HepG2 (cell line): ENCODE measurements around the gene PRSS38. TPM values are rescaled to one million over a fixed set of nuclear protein-coding genes. Genes with fewer than 3 reads are reported as not detected.
A peak's percentile ranks its signal among the peaks of the same experiment; 100 is the strongest.

Source experiments
- ATAC-seq: fragments of 200-7000 bp; cut with Tn5 transposase; 3 replicates; pipeline ENCODE4 v1.9.1; 2020; ENCODE audit warnings: mild to moderate bottlenecking, moderate library complexity
- BruUV-seq: library from RNA; stranded (reverse); fragments of 400-500 nt; replicated peaks from 2 replicates; lab custom pipeline; 2021; lab: Mats Ljungman, UMichigan
- CTCF ChIA-PET: fragments of 300-600 bp; formaldehyde crosslinking; extraction: SDS; loops from one replicate; lab custom pipeline; 2021; ENCODE audit warnings: low total read pairs, inconsistent platforms, low intra/inter-chr PET ratio; lab: Yijun Ruan, JAX
- POLR2A ChIA-PET: fragments of 350-600 bp; sonication (Branson Sonifier 250); formaldehyde crosslinking; loops from one replicate; lab custom pipeline; 2020; ENCODE audit warnings: antibody characterized with exemption, inconsistent platforms; lab: Yijun Ruan, JAX
- DNase-seq: peaks from one replicate; pipeline ENCODE4 v3.0.0-alpha.2; 2015; ENCODE audit warnings: low spot score
- FAIRE-seq: peaks from 3 replicates; lab custom pipeline; 2011; peaks lifted over from hg19 to GRCh38; lab: Jason Lieb, UNC
- H2AFZ ChIP-seq: one replicate; pipeline ENCODE4 v1.6.1; 2011; ENCODE audit warnings: low read length, inconsistent platforms
- H3K27ac ChIP-seq: fragments of 300-600 bp; 3 replicates; pipeline ENCODE4 v1.8.0; 2011; ENCODE audit warnings: mixed run types, mild to moderate bottlenecking, mixed read lengths, low read length, inconsistent platforms; ENCODE audit not compliant: insufficient read depth; ENCODE audit errors: extremely low read length
- H3K27me3 ChIP-seq, 2 experiments: fragments of 200-600 bp in 1 of 2; 2 replicates in 1 of 2; 3 replicates in 1 of 2; pipeline versions ENCODE4 v1.6.0 to v1.8.0; 2011; ENCODE audit warnings: low read length in 2 of 2, mild to moderate bottlenecking in 2 of 2, moderate library complexity in 2 of 2, inconsistent platforms in 1 of 2; ENCODE audit not compliant: insufficient read depth in 2 of 2, control insufficient read depth in 1 of 2
- H3K36me3 ChIP-seq, 2 experiments: fragments of 200-600 bp in 1 of 2; replicated peaks in 1 of 2; 2 replicates in 1 of 2; 3 replicates in 1 of 2; pipeline versions ENCODE4 v1.5.1 to v1.8.0; 2011; ENCODE audit warnings: low read length in 2 of 2, inconsistent platforms in 1 of 2; ENCODE audit not compliant: insufficient read depth in 2 of 2, control insufficient read depth in 1 of 2
- H3K4me1 ChIP-seq: 2 replicates; pipeline ENCODE4 v1.5.1; 2012; ENCODE audit warnings: low read length, inconsistent platforms; ENCODE audit not compliant: insufficient read depth
- H3K4me2 ChIP-seq: 2 replicates; pipeline ENCODE4 v1.6.0; 2011; ENCODE audit warnings: low read depth, low read length, inconsistent platforms
- H3K4me3 ChIP-seq, 3 experiments: fragments of 200-600 bp in 1 of 3; sonication (generic), shearing (Covaris generic) in 1 of 3; replicated peaks in 1 of 3; 2 replicates each; pipeline ENCODE4 v1.5.1; 2011 to 2016; ENCODE audit warnings: low read length in 3 of 3, inconsistent platforms in 2 of 3, low read depth in 2 of 3, mild to moderate bottlenecking in 2 of 3, control low read depth in 1 of 3, mixed read lengths in 1 of 3; ENCODE audit not compliant: insufficient read depth in 1 of 3
- H3K79me2 ChIP-seq: one replicate; pipeline ENCODE4 v1.6.1; 2011; ENCODE audit warnings: low read length, inconsistent platforms; ENCODE audit not compliant: insufficient read depth
- H3K9ac ChIP-seq: 2 replicates; pipeline ENCODE4 v1.6.0; 2011; ENCODE audit warnings: mild to moderate bottlenecking, low read depth, low read length, inconsistent platforms; ENCODE audit not compliant: insufficient read depth
- H3K9me3 ChIP-seq: 2 replicates; pipeline ENCODE4 v1.5.1; 2012; ENCODE audit warnings: mild to moderate bottlenecking, low read length
- H4K20me1 ChIP-seq: 2 replicates; pipeline ENCODE4 v1.6.0; 2011; ENCODE audit warnings: inconsistent platforms, mild to moderate bottlenecking, low read length, moderate library complexity; ENCODE audit not compliant: insufficient read depth
- ZNF263 ChIP-seq: sonication (generic); formaldehyde crosslinking; IDR thresholded peaks from 2 replicates; pipeline ENCODE4 v1.4.0; 2020; ENCODE audit warnings: missing genetic modification reagents
- ZNF296 ChIP-seq: sonication (generic); formaldehyde crosslinking; conservative IDR thresholded peaks from 2 replicates; pipeline ENCODE4 v1.5.0; 2020; ENCODE audit warnings: mild to moderate bottlenecking, missing genetic modification reagents
- ZNF709 ChIP-seq: sonication (generic); formaldehyde crosslinking; IDR thresholded peaks from 2 replicates; pipeline ENCODE4 v1.5.0; 2020; ENCODE audit warnings: mild to moderate bottlenecking, missing genetic modification reagents
- WGBS: methylation state at CpG from one replicate; pipeline ENCODE4 v1.1.6; 2017; ENCODE audit warnings: low lambda C conversion rate; 5-methylcytosine and 5-hydroxymethylcytosine counted together
- in situ Hi-C: cut with HindIII; loops from 2 replicates; pipeline ENCODE4 v1.10.0; 2017; ENCODE audit warnings: low pct_unique_long_range_greater_than_20kb; ENCODE audit not compliant: extremely low pct_ligation_motif_present
- intact Hi-C: fragments of 100-400 bp; cut with micrococcal nuclease; formaldehyde crosslinking; loops from one replicate; pipeline ENCODE4 v1.10.0; 2022; ENCODE audit not compliant: unreplicated experiment
- polyA plus RNA-seq, 8 experiments: library from polyadenylated mRNA; depleted of rRNA in 3 of 8; stranded (reverse) in 7 of 8; unstranded in 1 of 8; fragments of >200 nt; fragmentation: Illumina TruSeq in 4 of 8; extraction: Trizol in 4 of 8; gene quantifications; 2 replicates each; pipeline versions ENCODE4 v1.2.1 to v1.2.3, GENCODE V29; 2011 to 2016; ENCODE audit warnings: low read depth in 4 of 8, missing spikeins in 1 of 8, mixed read lengths in 1 of 8; ENCODE audit not compliant: insufficient read depth in 1 of 8
- total RNA-seq, 5 experiments: library from RNA; depleted of rRNA; stranded (reverse); fragments of >200 nt; fragmentation: Illumina TruSeq; extraction: Trizol; gene quantifications; 2 replicates each; pipeline ENCODE4 v1.2.3, GENCODE V29; 2016; ENCODE audit warnings: low read depth in 1 of 5

The PRSS38 gene
- total and polyA plus RNA-seq, 2 of the 13 experiments (the other 11 are each of a cell fraction or from before 2014, with no cell fraction given) = not detected

- in situ Hi-C loops = no loop called here
- no TSS peak for BruUV-seq
- peaks cover 5% of the 10 kb centered on the region; the same call in 1 of the 2 replicates for H3K9me3 ChIP-seq
- H3K79me2 ChIP-seq = no peaks in the 10 kb centered on the region
- no peak overlapping the region for H3K4me3 ChIP-seq
- DNase-seq (no peak), FAIRE-seq (no peak)
- H2AFZ ChIP-seq = no peak overlapping the region
- 10% methylated on average over 2 of the region's 5 CpGs for WGBS
- no peak overlapping the region for H3K27ac ChIP-seq
- no peaks in the 10 kb centered on the region for H4K20me1 ChIP-seq
- TF ChIP-seq ZNF709 (CRISPR knock-in tag) = no peak
- TF ChIP-seq ZNF263 = peak; percentile 79; the same call in 1 of the 2 replicates
- TF ChIP-seq, all 625 proteins: peak for 1
- peaks cover 1 to 3% of the 10 kb centered on the region in 2 experiments; a peak in 1 of 5 replicates for H3K27me3 ChIP-seq
- H3K36me3 ChIP-seq = no peaks in the 10 kb centered on the region
- no peak overlapping the region for H3K4me2 ChIP-seq
- no peak overlapping the region for H3K9ac ChIP-seq
- ChIA-PET POLR2A (no interaction called here), CTCF (no interaction called here)
- intact Hi-C loops = no loop called here
- no peaks in the 10 kb centered on the region for H3K4me1 ChIP-seq
- no peak for ATAC-seq
Observed at GRCh38 chr1:227844320-227845146, 29.1 kb downstream of the PRSS38 start.

DNA sequence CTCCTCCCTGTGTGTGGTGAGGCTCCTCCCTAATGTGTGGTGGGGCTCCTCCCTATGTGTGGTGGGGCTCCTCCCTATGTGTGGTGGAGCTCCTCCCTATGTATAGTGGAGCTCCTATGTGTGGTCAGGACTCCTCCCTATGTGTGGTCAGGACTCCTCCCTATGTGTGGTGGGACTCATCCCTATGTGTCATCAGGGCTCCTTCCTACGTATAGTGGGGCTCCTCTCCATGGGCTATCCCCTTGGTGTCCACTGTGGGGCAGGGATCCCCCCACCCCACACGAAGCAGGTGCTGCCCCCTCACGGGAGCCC is 29.6 kb downstream of the PRSS38 start:
- DNase-seq (no peak), FAIRE-seq (no peak), ATAC-seq (no peak)
- H3K9ac ChIP-seq = no peak overlapping the region
- in situ Hi-C loops (no loop called here), intact Hi-C loops (no loop called here)
- no TSS peak for BruUV-seq
- ChIA-PET CTCF (no interaction called here), POLR2A (no interaction called here)
- H4K20me1 ChIP-seq = no peaks in the 10 kb centered on the region
- H3K27ac ChIP-seq = no peak overlapping the region
- peak; percentile 85 for TF ChIP-seq ZNF263
- no peak for TF ChIP-seq ZNF296 (CRISPR knock-in tag)
- 0% methylated on average over 2 of the region's 3 CpGs for WGBS
- H3K4me3 ChIP-seq = no peak overlapping the region
- H3K36me3 ChIP-seq = no peaks in the 10 kb centered on the region
- H2AFZ ChIP-seq = no peak overlapping the region
- no peaks in the 10 kb centered on the region for H3K4me1 ChIP-seq
- H3K9me3 ChIP-seq = peaks cover 5% of the 10 kb centered on the region; the same call in 1 of the 2 replicates
- no peaks in the 10 kb centered on the region for H3K79me2 ChIP-seq
- H3K4me2 ChIP-seq = no peak overlapping the region
- H3K27me3 ChIP-seq = peaks cover 1 to 3% of the 10 kb centered on the region in 2 experiments; a peak in 1 of 5 replicates
